ENCODE results near the gene ZBTB20.

The ZBTB20 gene

DNA sequence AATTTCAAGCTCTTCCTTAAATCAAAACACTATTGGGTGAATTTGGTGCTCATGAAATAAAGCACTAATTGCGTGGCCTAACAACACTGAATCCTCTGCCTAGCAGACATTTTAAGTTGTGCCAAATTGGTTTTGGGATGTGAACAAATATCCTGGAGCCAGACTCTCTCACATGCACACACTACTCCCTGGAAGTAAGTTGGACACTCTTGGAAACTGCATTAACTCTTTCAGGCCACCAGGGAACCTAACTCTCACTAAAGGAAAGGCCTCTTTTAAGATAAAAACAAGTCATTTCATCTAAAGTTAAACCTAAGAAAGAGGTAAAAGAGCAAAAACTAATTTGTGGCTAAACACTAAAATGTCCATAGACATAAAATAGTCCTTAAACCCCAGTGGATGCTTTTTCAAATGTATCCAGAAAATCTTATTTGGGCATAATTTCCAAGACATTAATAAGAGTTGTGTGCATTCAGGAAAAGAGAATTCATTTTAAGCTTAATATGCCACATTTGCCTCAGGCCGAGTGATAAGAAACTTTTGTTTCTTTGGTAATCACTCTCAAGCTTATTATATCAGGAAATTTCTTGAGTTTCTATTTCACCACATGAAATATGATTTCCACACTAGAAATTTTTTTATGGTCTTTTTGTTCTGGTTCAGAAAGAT is 61.8 kb downstream of the ZBTB20 start:
- Histone ChIP-seq H3K79me2 (ENCODE audit: low read length) (no peaks in the 10 kb centered on the region), H3K27ac (ENCODE audit: low read length) (no peak overlapping the region), H4K20me1 (ENCODE audit: insufficient read depth, low read length) (no peaks in the 10 kb centered on the region), H3K4me1 (ENCODE audit: low read length) (no peaks in the 10 kb centered on the region), H3K27me3 (ENCODE audit: low read depth, low read length) (no peaks in the 10 kb centered on the region), H3K9me3 (ENCODE audit: insufficient read depth, low read length) (no peaks in the 10 kb centered on the region), H3K9ac (ENCODE audit: low read length) (no peak overlapping the region), H2AFZ (ENCODE audit: low read depth, low read length) (no peak overlapping the region), H3K36me3 (replicated peaks; ENCODE audit: low read depth, low read length) (no peaks in the 10 kb centered on the region), H3K4me3 (ENCODE audit: low read length) (no peak overlapping the region), H3K4me2 (ENCODE audit: low read length) (no peak overlapping the region)
- no peak for TF ChIP-seq EZH2phosphoT487 (IDR thresholded peaks at IDR 0.05; ENCODE audit: low read depth)

DNA sequence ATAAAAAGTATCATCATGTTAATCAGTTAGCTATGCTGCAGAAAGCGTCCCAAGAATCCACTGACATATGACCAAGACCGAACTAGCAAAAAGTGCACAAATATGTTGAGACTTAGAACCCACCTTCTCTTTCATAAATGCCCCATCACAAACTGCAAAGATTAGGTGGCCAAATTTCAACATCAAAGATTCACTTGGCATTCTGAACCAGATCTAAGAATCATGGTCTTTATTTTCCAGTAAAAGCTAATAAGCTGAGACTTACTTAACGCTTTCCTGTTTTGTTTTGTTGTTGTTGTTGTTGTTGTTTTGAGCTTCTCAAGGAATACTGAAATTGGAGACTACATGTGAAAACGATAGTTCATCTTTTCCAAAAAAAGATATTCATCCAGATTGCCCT is 62.4 kb downstream of the ZBTB20 start:
- Histone ChIP-seq H3K4me2 (ENCODE audit: low read length) (no peak overlapping the region), H3K27ac (ENCODE audit: low read length) (no peak overlapping the region), H3K9ac (ENCODE audit: low read length) (no peak overlapping the region), H3K9me3 (ENCODE audit: insufficient read depth, low read length) (no peaks in the 10 kb centered on the region), H3K4me3 (ENCODE audit: low read length) (no peak overlapping the region), H3K79me2 (ENCODE audit: low read length) (no peaks in the 10 kb centered on the region), H4K20me1 (ENCODE audit: insufficient read depth, low read length) (no peaks in the 10 kb centered on the region), H2AFZ (ENCODE audit: low read depth, low read length) (no peak overlapping the region), H3K27me3 (ENCODE audit: low read depth, low read length) (no peaks in the 10 kb centered on the region), H3K4me1 (ENCODE audit: low read length) (no peaks in the 10 kb centered on the region), H3K36me3 (replicated peaks; ENCODE audit: low read depth, low read length) (no peaks in the 10 kb centered on the region)
- TF ChIP-seq, protein P1, sequence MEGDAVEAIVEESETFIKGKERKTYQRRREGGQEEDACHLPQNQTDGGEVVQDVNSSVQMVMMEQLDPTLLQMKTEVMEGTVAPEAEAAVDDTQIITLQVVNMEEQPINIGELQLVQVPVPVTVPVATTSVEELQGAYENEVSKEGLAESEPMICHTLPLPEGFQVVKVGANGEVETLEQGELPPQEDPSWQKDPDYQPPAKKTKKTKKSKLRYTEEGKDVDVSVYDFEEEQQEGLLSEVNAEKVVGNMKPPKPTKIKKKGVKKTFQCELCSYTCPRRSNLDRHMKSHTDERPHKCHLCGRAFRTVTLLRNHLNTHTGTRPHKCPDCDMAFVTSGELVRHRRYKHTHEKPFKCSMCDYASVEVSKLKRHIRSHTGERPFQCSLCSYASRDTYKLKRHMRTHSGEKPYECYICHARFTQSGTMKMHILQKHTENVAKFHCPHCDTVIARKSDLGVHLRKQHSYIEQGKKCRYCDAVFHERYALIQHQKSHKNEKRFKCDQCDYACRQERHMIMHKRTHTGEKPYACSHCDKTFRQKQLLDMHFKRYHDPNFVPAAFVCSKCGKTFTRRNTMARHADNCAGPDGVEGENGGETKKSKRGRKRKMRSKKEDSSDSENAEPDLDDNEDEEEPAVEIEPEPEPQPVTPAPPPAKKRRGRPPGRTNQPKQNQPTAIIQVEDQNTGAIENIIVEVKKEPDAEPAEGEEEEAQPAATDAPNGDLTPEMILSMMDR (IDR thresholded peaks at IDR 0.05; ENCODE audit: low read depth, low read length), result no peak
- TF ChIP-seq EZH2phosphoT487 (IDR thresholded peaks at IDR 0.05; ENCODE audit: low read depth), result no peak

DNA sequence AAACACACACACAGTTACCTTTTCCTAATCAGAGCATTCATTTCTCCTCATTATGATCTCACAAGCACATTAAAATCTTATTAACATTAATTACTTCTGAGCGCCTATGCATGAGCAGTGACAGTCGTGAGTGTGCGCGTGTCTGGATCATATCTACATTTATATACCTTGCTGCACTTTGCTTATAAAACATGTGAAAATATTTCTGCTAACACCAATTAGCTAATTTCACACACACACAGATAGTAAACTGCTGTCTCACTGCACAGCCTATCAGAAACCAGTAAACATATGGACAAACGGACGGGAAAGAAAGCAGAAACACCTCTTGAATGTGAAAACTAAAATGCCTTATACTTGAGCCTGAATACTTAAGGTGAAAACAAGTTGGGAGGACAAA is 64.8 kb downstream of the ZBTB20 start:
- Histone ChIP-seq H3K27me3 (ENCODE audit: low read depth, low read length) (no peaks in the 10 kb centered on the region), H3K9ac (ENCODE audit: low read length) (no peak overlapping the region), H3K27ac (ENCODE audit: low read length) (no peak overlapping the region), H4K20me1 (ENCODE audit: insufficient read depth, low read length) (no peaks in the 10 kb centered on the region), H3K4me3 (ENCODE audit: low read length) (no peak overlapping the region), H3K79me2 (ENCODE audit: low read length) (no peaks in the 10 kb centered on the region), H3K4me2 (ENCODE audit: low read length) (no peak overlapping the region), H3K4me1 (ENCODE audit: low read length) (no peaks in the 10 kb centered on the region), H2AFZ (ENCODE audit: low read depth, low read length) (no peak overlapping the region), H3K9me3 (ENCODE audit: insufficient read depth, low read length) (no peaks in the 10 kb centered on the region), H3K36me3 (replicated peaks; ENCODE audit: low read depth, low read length) (no peaks in the 10 kb centered on the region)
- TF ChIP-seq EZH2phosphoT487 (IDR thresholded peaks at IDR 0.05; ENCODE audit: low read depth), result no peak
- TF ChIP-seq, protein P1 (IDR thresholded peaks at IDR 0.05; ENCODE audit: low read depth, low read length), result no peak

DNA sequence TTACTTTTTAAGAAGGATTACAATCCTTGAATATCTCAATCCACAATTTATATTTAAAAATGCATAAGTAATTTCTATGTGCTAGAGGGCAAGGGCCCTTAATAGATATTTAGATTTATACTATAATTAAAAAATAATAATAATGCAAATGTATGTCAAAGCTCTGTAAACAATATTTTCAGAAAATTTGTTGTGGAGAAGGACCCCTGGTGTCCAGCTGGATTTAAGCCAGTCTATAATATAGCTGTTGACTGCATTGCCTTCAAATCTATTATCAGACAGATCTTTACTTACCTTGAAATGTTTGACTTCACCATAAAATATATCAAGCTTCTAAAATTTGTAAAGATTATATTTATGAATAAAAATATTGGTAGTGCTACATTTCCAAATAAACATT is 65.6 kb downstream of the ZBTB20 start:
- no peak overlapping the region for H3K9ac ChIP-seq (ENCODE audit: low read length)
- H3K4me3 ChIP-seq (ENCODE audit: low read length), result no peak overlapping the region
- TF ChIP-seq EZH2phosphoT487 (IDR thresholded peaks at IDR 0.05; ENCODE audit: low read depth), result no peak
- TF ChIP-seq, protein P1 (IDR thresholded peaks at IDR 0.05; ENCODE audit: low read depth, low read length), result no peak
- H3K79me2 ChIP-seq (ENCODE audit: low read length), result no peaks in the 10 kb centered on the region
- H3K36me3 ChIP-seq (replicated peaks; ENCODE audit: low read depth, low read length), result no peaks in the 10 kb centered on the region
- H3K27me3 ChIP-seq (ENCODE audit: low read depth, low read length), result no peaks in the 10 kb centered on the region
- no peaks in the 10 kb centered on the region for H4K20me1 ChIP-seq (ENCODE audit: insufficient read depth, low read length)
- H3K4me2 ChIP-seq (ENCODE audit: low read length), result no peak overlapping the region
- no peak overlapping the region for H2AFZ ChIP-seq (ENCODE audit: low read depth, low read length)
- H3K27ac ChIP-seq (ENCODE audit: low read length), result no peak overlapping the region
- H3K4me1 ChIP-seq (ENCODE audit: low read length), result no peaks in the 10 kb centered on the region
- H3K9me3 ChIP-seq (ENCODE audit: insufficient read depth, low read length), result no peaks in the 10 kb centered on the region

All from OCI-LY3 (cell line).